IPS-18c (cell line): Measurements from ENCODE around the gene NAT16.

Experiments used
- H3K4me3 ChIP-seq: 2 replicates; pipeline ENCODE4 v1.7.0; 2013; ENCODE audit warnings: low read depth, mild to moderate bottlenecking, low read length, moderate library complexity; ENCODE audit not compliant: insufficient read depth
- H3K9me3 ChIP-seq: one replicate; pipeline ENCODE4 v1.6.1; 2013; ENCODE audit warnings: mild to moderate bottlenecking, low read length, moderate library complexity; ENCODE audit not compliant: control insufficient read depth, insufficient read depth

The NAT16 gene

DNA sequence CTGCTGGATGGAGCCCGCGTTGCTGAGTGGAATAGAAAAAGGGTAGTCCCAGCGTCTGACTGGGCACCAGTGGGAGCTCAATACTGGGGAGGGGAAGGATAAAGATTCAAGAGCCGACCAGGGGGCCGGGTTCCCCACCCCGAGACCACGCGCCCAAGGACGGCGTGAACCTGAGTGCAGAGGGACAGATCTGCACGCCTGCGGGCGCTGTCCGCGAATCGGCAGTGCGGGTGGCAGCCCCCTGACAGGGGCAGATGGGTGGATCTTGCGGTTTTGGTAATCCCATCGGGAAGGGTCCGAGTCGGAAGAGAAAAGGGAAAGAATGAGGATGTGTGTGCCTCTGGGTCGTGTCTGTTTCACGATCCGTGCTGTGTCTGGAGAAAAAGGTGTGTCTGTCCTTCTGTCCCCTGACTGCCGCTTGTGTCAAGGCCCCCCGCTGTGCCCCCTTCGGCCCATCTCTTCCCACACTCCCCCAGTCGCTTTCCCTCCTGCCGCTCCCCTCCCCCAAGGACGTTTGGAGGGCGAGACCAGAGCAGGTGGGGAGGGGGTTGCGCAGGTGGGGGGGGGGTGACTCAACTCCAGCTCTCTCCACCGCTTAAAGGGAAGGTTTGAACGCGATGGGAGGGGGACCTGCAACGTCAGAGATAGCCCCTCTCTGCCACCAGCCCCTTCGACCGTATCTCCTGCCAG, 14.0 kb downstream of the NAT16 start:
- Histone ChIP-seq H3K4me3 (peak overlapping the region; percentile 39), H3K9me3 (no peaks in the 10 kb centered on the region)

DNA sequence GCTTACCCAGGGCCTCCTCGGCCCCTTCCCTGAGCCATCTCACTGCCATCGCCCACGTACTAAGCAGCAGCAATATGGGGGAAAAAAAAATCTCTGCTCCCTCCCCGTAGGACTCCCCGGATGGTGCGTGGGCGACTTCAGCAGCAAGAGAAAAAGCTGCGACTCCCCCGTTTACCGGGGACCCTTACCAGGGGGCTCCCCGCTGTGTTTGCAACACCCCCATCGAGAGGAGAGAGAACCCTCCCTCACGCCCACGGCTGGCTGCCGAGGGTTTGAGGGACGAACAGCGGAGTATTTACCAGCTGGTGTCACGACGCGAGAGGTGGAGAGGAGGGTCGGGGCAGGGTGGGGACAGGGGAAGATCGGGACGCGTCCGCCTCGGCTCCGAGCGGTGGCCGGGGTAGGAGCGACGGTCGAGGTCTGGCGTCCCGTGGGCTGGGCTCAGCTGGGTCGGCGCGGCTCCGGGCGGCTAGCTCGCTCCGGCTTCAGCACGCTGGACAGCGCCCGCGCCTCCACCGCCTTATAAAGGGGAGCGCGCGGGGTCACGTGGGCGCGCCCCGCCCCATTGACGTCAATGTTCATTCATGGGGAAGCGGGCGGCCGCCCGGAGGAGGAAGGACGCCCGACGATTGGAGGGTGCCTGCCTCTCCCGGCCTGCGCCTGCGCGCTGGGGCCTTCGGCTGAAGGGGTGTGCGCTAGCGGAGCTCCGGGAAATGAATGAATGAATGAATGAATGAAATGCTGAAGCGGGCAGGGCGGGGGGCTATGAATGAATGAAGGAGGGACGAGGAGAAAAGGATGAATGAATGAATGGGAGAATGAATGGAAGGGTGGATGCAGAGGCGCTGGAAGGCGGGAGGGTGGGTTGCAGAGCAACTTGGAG, 14.8 kb downstream of the NAT16 start, which contains the start of gene VGF:
VGF (minus strand) TSS at position 495 of the 883 bp plus-strand sequence. CDS start 726 bp downstream, outside the sequence.
- Histone ChIP-seq H3K4me3 (peak within 1 kb of the TSS; percentile 72), H3K9me3 (peaks cover 2% of the 10 kb centered on the region)

DNA sequence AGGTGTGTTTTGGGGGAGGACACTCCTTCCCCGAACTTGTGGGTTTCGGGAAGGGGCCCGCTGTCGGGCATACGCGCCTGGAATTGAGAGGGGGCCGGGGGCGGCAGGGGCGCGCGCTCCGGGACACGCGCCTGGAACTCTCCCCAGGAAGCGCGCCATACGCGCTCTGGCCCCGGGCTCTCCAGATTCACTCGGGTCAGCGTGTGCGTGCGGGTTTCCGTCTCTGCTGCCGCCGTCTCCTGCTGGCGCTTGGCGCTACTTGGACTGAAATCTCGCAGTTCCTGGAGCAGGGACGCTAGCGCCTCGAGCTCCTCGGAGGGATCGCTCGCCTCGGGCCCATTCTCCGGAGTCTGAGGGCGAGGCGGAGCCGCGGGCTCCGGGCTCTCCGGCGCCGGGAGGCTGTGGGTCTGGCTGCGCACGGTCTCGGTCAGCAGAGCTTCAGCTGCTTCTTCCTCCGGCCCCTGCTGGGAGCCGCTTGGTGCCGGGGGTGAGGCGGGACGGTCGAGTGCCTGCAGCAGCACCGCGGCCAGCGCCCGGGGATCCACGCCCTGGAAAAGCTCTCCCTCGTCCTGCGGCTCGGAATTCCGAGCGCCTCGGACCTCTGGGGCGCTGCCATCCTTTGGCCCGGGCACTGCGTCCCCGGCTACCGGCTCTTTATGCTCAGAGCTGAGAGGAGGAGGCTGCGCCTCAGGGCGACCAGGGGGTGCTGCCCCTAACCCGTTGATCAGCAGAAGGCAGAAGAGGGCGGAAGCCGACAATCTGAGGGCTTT, 15.8 kb downstream of the NAT16 start:
- Histone ChIP-seq H3K9me3 (peaks cover 2% of the 10 kb centered on the region), H3K4me3 (peak overlapping the region; percentile 72)

DNA sequence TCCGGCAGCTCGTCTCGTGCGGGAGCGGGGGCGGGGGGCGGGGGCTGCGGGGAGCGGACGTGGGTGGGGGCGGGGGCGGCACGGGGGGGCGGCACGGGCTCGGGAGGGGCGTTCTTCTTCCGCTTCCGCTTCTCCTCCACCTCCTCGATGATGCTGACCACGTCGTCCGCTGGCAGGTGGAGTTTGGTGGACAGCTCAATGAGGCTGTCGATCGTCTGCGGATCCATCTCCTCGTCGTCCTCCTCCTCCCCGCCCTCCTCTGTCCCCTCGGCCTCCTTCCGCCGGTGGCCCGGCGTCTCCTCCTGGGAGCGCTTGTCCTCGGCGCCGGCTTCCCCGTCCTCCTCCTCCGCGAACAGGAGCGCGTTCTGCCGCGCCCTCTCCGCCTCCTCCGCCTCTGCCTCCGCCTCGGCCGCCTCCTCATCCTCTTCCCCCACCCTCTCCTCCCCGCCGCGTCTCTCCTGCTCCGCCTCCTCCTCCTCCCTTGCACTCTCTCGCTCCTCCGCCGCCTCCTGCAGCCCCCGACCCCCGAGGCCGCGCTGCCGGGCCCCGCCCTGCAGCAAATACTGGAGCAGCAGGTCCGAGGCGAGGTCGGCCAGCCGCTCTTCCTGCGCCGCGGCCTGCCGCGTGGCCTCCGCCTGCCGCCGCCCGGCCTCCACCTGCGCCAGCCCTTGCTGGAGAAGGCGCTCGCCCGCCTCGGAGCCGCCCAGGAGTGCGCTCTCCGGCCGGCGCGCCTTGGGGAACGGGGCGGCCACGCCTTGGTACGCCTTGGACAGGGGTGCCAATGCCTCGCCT, 16.6 kb downstream of the NAT16 start:
- Histone ChIP-seq H3K9me3 (peaks cover 2% of the 10 kb centered on the region), H3K4me3 (peak overlapping the region; percentile 72)

DNA sequence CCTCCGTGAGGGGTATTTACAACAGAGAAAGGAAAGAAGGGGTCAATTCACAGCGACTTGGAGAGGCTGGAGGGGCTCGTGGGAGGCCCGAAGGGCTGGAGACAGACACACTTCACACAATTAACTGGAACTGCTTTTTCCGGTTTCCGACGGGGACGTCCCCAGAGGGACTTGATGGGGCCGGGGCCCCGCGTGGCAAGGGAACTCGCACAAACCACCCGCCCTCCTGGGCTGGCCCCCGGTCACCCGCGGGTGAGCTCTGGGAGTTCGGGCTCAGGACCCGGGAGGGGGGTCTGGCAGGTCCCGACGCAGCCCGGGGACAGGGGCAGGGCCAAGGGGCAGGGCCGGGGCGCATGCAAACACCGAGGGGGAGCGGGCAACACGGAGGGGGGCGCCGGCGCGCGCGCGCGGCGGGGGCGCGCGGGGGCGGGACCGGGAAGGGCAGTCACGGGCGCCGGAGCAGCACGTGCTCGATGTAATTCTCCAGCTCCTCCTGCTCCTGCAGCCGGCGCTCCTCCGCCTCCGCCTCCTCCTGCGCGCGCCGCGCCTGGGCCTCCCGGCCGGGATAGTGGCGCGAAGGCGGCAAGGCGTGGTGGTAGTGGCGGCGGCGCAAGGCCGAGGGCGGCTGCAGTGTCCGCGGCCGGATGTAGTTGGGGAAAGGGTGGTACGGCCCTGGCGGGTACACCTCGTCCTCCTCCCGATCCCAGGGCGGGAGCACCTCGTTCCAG, 17.4 kb downstream of the NAT16 start:
- Histone ChIP-seq H3K9me3 (peaks cover 2% of the 10 kb centered on the region), H3K4me3 (peak overlapping the region; percentile 47; the same call in 1 of the 2 replicates)

DNA sequence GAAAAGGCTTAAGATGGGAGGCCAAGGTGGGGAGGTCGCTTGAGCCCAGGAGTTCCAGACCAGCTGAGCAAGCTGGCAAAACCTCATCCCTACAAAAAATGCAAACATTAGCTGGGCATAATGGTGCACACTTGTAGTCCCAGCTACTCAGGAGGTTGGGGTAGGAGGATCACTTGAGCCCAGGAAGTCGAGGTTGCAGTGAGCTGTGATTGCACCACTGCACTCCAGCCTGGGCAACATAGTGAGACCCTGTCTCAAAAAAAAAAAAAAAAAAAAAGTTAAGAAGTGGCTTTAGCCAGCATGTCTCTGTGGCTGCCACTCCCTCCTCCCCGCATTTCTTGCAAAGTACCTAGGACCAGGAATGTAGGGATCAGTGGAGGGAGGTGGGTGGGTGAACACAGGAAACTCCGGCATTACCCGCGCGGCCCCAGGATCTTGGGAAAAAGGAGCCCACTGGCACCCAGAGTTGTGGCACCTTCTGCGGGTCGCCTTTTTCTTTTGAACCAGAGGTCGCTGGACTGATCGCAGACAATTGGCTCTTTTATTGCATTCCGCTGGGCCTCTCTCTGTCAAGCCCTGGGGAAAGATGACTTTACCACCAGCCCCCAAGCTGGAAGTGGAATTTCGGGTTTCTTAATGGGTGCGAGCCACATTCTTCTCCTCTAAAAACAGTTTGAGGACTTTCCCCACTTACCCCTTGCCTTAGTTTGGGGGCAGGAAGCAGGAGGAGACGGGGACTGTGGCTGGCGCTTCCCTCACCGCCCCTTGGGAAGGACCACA, 18.2 kb downstream of the NAT16 start:
- H3K9me3 ChIP-seq, result peaks cover 2% of the 10 kb centered on the region

DNA sequence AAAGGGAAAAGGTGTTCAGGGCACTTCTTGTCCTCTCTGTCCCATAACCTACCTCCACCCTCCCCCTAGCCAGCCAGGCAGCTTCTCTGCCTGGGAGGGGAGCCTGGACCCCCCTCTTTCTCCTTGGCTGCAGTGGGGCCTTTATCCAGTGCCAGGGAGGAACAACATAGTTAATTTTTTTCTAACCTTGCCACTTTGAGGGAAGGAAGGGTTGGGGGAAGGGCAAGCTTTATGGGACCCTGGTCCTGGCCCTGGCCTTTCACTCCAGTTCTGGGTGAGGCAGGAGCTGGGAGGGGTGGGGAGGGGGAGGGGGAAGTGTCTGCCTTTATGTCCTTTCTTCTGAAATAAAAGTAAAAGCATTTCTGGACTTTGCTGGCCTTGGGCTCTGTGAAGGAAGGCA, 19.2 kb downstream of the NAT16 start:
- no peak overlapping the region for H3K4me3 ChIP-seq
- H3K9me3 ChIP-seq, result peaks cover 2% of the 10 kb centered on the region

More for the DNA sequence above, 18.2 kb downstream of the NAT16 start:
- peak overlapping the region; percentile 47; the same call in 1 of the 2 replicates for H3K4me3 ChIP-seq

DNA sequence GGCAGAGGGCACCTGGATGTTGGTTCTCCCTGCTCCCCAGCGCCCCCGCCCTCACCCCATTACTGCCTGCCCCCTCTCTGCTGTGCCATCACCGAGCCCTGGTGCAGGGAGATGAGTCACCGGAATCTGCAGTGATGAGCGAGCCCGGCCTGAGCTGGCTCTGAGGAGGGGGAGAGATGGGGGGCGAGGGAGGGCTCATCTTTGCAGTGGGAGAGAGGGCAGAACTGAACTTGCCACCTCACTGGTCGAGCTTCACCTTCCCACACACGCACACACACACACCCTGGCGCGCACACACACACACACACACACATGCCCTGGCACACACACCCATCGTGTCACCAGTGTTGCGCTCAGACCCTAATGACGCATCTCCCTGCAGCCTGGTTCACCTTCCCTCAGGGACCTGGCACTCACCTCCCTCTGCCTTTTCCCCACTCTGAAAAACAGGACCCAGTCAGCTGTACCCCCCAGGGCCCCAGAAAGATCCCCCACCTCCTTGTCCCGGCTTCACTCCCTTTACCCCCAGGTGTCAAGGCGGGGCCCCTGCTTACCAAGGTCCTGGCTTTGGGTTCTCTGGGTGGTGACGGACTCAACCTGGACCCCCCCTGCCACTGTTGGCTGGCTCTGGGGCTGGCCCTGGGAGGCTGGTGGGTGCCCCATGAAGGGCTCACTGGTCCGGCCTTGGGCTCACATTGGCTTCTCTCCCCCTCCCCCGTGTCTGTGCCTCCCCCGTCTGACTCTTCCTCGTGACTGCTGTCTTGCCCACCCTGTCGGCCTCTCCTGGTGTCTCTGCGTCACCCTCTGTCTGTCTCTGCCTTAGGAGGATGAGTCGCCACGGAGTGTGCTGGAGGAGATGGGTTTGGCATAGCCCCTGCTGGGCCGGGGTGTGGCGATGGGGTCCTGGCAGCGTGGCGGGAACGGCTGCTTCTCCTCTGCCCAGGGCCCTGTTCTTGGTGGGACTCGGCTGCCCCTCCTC, 20.1 kb downstream of the NAT16 start:
- H3K9me3 ChIP-seq, result peaks cover 2% of the 10 kb centered on the region
- H3K4me3 ChIP-seq, result no peak overlapping the region

DNA sequence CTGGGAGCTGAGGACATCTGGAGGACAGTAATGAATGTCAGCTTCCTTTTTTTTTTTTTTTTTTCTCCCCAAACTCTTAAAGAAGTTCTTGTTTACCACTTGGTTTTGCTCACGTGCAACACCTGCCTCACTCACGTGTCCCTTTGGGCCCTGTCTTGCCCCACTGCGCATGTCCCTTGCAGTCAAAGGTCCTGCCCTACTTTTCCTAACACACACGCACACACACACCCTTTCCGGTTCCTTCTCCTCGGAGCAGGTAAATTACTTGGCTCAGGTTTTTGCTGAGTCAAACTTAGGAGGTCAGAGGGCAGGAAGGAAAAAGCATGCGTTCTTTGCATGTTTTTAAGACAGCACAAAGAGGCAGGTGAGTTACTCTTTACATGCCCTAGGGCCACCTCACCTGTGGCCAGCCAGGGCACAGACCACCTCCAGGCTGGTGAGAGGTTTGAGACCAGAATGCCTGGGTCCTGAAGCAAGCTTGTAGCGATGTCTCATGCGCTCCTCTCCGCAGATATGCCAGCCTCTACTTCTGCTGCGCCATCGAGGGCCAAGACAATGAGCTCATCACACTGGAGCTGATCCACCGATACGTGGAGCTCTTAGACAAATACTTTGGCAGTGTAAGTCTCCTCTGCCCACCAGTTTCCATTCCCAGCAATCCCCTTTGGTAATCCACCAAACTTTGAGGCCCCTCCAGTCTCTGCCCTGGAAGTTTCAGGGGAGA, 23.1 kb downstream of the NAT16 start:
- no peak overlapping the region for H3K4me3 ChIP-seq
- peaks cover 2% of the 10 kb centered on the region for H3K9me3 ChIP-seq

DNA sequence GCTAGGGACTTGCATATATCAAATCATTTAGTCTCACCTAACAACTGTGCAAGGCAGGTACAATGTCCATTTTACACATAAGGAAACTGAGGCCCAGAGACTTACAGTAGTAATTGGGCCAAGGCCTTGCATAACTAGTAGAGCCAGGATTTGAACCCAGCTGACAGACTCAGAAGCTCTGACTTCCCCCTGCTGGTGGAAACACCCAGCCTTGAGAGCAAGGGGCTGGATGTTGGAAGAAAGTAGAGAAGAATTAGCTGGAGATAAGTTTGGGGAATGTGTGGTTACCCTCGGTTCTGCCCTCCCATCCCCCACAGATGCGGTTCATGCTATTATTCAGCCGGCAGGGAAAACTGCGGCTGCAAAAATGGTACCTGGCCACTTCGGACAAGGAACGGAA, 23.8 kb downstream of the NAT16 start:
- H3K4me3 ChIP-seq, result no peak overlapping the region
- H3K9me3 ChIP-seq, result peaks cover 2% of the 10 kb centered on the region

DNA sequence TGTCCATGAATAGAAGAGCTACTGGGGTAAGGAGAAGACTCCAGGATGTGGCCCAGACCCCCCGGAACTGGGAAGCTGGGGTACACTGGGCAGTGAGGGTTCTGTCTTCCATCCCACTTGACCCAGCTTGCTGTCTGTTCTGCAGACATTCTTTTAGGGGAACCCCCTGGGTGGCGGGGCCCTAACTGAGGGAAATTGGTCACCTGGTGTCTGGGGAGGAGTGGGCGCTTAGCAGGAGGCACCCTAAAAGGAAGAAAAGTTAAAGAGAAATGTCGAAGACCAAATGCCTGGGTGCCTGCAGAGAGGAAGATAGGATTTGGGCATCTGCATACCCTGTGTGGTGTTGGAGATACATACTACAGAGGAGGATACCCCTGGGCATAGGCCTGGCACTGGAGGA, 24.8 kb downstream of the NAT16 start:
- no peaks in the 10 kb centered on the region for H3K9me3 ChIP-seq
- H3K4me3 ChIP-seq, result peak overlapping the region; percentile 84

DNA sequence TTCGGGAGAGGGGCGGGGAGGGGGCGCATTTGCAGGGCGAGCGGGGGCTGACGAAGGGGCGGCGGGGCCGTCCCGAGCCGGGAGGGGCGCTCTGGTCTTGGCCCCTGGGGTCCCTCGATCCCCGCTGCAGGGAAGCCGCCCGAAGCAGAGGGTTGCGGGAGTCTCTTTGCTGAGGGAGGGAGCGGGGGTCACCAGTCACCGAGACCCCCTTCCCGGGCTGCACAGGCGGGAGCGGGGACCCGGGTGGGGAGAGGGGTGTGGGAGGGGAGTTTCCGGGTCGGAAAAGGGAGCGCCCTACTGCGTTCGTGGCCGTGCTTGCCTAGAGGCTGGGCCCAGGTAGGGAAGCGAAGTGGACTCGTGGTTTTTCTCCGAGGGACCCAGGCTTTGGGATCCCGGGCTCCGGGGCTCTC, 25.4 kb downstream of the NAT16 start:
- H3K9me3 ChIP-seq, result no peaks in the 10 kb centered on the region
- peak overlapping the region; percentile 84 for H3K4me3 ChIP-seq

DNA sequence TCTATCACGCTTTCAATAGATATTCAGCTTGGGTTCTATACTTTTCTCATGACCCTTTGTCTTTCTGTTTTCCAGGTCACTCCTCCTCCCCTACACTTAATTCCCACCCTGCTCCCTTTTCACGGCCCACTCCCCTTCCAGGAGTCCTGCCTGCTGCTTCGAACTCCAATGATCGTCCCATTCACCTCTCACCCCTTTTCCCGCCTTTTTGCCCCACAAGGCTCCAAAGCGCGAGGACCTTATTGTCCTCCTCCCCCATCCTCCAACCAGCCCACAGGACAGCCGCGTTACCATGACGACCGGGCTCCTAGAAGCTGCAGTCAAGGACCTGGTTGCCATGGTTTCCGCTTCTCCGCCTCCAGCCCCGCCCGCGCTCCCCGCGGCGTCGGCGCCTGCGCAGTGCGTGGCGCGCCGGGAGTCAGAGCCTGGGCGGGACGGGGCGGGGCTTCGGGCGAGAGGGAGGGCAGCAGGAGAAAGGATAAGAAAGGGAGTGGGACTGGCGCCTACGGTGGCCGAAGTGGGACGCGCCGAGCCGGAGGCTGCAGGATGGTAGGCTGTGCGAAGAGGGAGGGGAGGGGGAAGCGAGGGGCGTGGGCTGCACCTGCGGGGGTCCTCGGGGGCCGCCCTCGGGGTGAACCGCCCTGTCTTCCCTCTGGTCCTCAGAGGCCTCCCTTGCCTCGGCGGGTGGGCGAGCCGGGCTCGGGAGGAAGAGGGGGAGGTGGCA, 26.0 kb downstream of the NAT16 start, which contains the start of gene AP1S1:
AP1S1 (plus strand) TSS at position 508 of the 724 bp plus-strand sequence; CDS start at position 547, 39 bp downstream.
- Histone ChIP-seq H3K9me3 (no peaks in the 10 kb centered on the region), H3K4me3 (peak within 1 kb of the TSS; percentile 84)
